GM18907 (cell line): Measurements from ENCODE around the gene DAB2IP.

Experiments
- ATAC-seq: cut with Tn5 transposase; IDR thresholded peaks from one replicate; pipeline ENCODE4 v1.9.1; 2021; ENCODE audit warnings: mild to moderate bottlenecking, moderate library complexity; ENCODE audit not compliant: unreplicated experiment

The DAB2IP gene

GRCh38 chr9:121662359-121662758 is 10.9 kb downstream of the DAB2IP start:
- no peak for ATAC-seq

GRCh38 chr9:121662891-121663580 is 11.6 kb downstream of the DAB2IP start:
- no peak for ATAC-seq

GRCh38 chr9:121663591-121663990 is 12.2 kb downstream of the DAB2IP start:
- no peak for ATAC-seq

GRCh38 chr9:121666294-121666693 is 14.9 kb downstream of the DAB2IP start:
- no peak for ATAC-seq

- no peak for ATAC-seq
Observed at GRCh38 chr9:121667214-121667613, 15.8 kb downstream of the DAB2IP start.

GRCh38 chr9:121667890-121668289 is 16.5 kb downstream of the DAB2IP start:
- no peak for ATAC-seq

GRCh38 chr9:121670431-121670830 is 19.0 kb downstream of the DAB2IP start:
- no peak for ATAC-seq

- no peak for ATAC-seq
Observed at GRCh38 chr9:121671612-121672155, 20.2 kb downstream of the DAB2IP start.

GRCh38 chr9:121672213-121672612 is 20.8 kb downstream of the DAB2IP start:
- ATAC-seq = no peak

GRCh38 chr9:121672986-121673385 is 21.6 kb downstream of the DAB2IP start:
- no peak for ATAC-seq

GRCh38 chr9:121673576-121673975 is 22.1 kb downstream of the DAB2IP start:
- no peak for ATAC-seq

- ATAC-seq = no peak
Observed at GRCh38 chr9:121674017-121674416, 22.6 kb downstream of the DAB2IP start.

GRCh38 chr9:121674952-121675351 is 23.5 kb downstream of the DAB2IP start:
- no peak for ATAC-seq

GRCh38 chr9:121675381-121675780 is 23.9 kb downstream of the DAB2IP start:
- ATAC-seq = no peak

GRCh38 chr9:121675969-121676822 is 24.8 kb downstream of the DAB2IP start:
- no peak for ATAC-seq

GRCh38 chr9:121676926-121677325 is 25.5 kb downstream of the DAB2IP start:
- ATAC-seq = no peak

- no peak for ATAC-seq
Observed at GRCh38 chr9:121678501-121679022, 27.1 kb downstream of the DAB2IP start.

GRCh38 chr9:121679901-121680635 is 28.6 kb downstream of the DAB2IP start:
- ATAC-seq = no peak

GRCh38 chr9:121681404-121681803 is 30.0 kb downstream of the DAB2IP start:
- ATAC-seq = no peak

GRCh38 chr9:121682201-121682600 is 30.8 kb downstream of the DAB2IP start:
- no peak for ATAC-seq

GRCh38 chr9:121682926-121683515 is 31.6 kb downstream of the DAB2IP start:
- no peak for ATAC-seq
